B cell (primary cell): ENCODE measurements around the gene FXYD2. TPM values are rescaled to one million over a fixed set of nuclear protein-coding genes. Genes with fewer than 3 reads are reported as not detected.

ENCODE experiments used
- ATAC-seq: fragments of 200-7000 bp; cut with Tn5 transposase; one replicate; pipeline ENCODE4 v1.10.0; 2021; ENCODE audit warnings: low read depth, mild to moderate bottlenecking, moderate number of reproducible peaks, moderate library complexity
- CTCF ChIA-PET: fragments of 350-600 bp; sonication (Branson Sonifier 250); formaldehyde crosslinking; loops from one replicate; lab custom pipeline; 2021; ENCODE audit warnings: antibody characterized with exemption, inconsistent platforms; lab: Charles Lee
- POLR2A ChIA-PET: fragments of 350-600 bp; sonication (Branson Sonifier 250); formaldehyde crosslinking; loops from one replicate; lab custom pipeline; 2021; ENCODE audit warnings: antibody characterized with exemption; lab: Charles Lee
- DNase-seq: peaks from one replicate; pipeline ENCODE4 v3.0.0; 2013
- H2AFZ ChIP-seq: 2 replicates; pipeline ENCODE4 v1.6.1; 2012; ENCODE audit warnings: mild to moderate bottlenecking, low read depth, low read length; ENCODE audit not compliant: insufficient read depth, poor library complexity, severe bottlenecking
- H3K27ac ChIP-seq, 2 donors: 1 replicate in 1 of 2; 2 replicates in 1 of 2; pipeline ENCODE4 v1.5.1; 2012 to 2013; ENCODE audit warnings: low read length in 2 of 2, mild to moderate bottlenecking in 2 of 2, moderate library complexity in 1 of 2
- H3K27me3 ChIP-seq, 4 experiments: fragments of 200-600 bp in 1 of 4; sonication (generic) in 1 of 4; replicated peaks in 1 of 4; 1 replicate in 2 of 4; 2 replicates in 2 of 4; pipeline versions ENCODE4 v1.6.1 to v1.7.0; 2013 to 2016; ENCODE audit warnings: low read length in 3 of 4, mild to moderate bottlenecking in 2 of 4, mixed read lengths in 1 of 4, moderate library complexity in 1 of 4; ENCODE audit not compliant: insufficient read depth in 4 of 4, control insufficient read depth in 3 of 4; ENCODE audit errors: control extremely low read depth in 1 of 4
- H3K36me3 ChIP-seq, 2 experiments: replicated peaks in 1 of 2; 1 replicate in 1 of 2; 2 replicates in 1 of 2; pipeline versions ENCODE4 v1.6.1 to v1.7.1; 2013; ENCODE audit warnings: low read length in 1 of 2; ENCODE audit not compliant: insufficient read depth in 2 of 2, control insufficient read depth in 1 of 2; ENCODE audit errors: control extremely low read depth in 1 of 2, extremely low read depth in 1 of 2
- H3K4me1 ChIP-seq, 2 donors: fragments of 200-600 bp in 1 of 2; sonication (generic) in 1 of 2; 1 replicate in 1 of 2; 2 replicates in 1 of 2; pipeline versions ENCODE4 v1.5.1 to v1.6.1; 2013 to 2017; ENCODE audit warnings: low read length in 2 of 2; ENCODE audit not compliant: control insufficient read depth in 2 of 2, insufficient read depth in 2 of 2
- H3K4me2 ChIP-seq: replicated peaks from 2 replicates; pipeline ENCODE3; 2012; ENCODE audit warnings: mild to moderate bottlenecking, low read depth, low read length; ENCODE audit not compliant: poor library complexity, severe bottlenecking
- H3K4me3 ChIP-seq, 5 experiments: fragments of 200-600 bp in 1 of 5; sonication (generic) in 1 of 5; 1 replicate in 3 of 5; 2 replicates in 2 of 5; pipeline versions ENCODE4 v1.5.1 to v1.7.0; 2011 to 2016; ENCODE audit warnings: low read length in 4 of 5, mild to moderate bottlenecking in 4 of 5, low read depth in 2 of 5, control low read depth in 1 of 5, moderate library complexity in 1 of 5; ENCODE audit not compliant: insufficient read depth in 1 of 5; ENCODE audit errors: control extremely low read depth in 1 of 5, extremely low read depth in 1 of 5
- H3K79me2 ChIP-seq: fragments of 200-600 bp; sonication (generic); one replicate; pipeline ENCODE4 v1.6.0; 2016; ENCODE audit warnings: low read length; ENCODE audit not compliant: control insufficient read depth, insufficient read depth
- H3K9ac ChIP-seq: fragments of 200-600 bp; sonication (generic); 2 replicates; pipeline ENCODE4 v1.6.1; 2017; ENCODE audit warnings: mild to moderate bottlenecking, low read length, moderate library complexity
- H3K9me3 ChIP-seq, 3 donors: one replicate each; pipeline versions ENCODE4 v1.6.1 to v1.7.1; 2013; ENCODE audit warnings: low read length in 2 of 3; ENCODE audit not compliant: control insufficient read depth in 2 of 3, insufficient read depth in 1 of 3; ENCODE audit errors: control extremely low read depth in 1 of 3
- H4K20me1 ChIP-seq: 2 replicates; pipeline ENCODE4 v1.6.0; 2012; ENCODE audit warnings: mild to moderate bottlenecking, low read length; ENCODE audit not compliant: insufficient read depth, control insufficient read depth, poor library complexity, severe bottlenecking
- H3K27ac Mint-ChIP-seq: one replicate; pipeline ENCODE4 v1.8.0; 2021; ENCODE audit warnings: mixed read lengths
- H3K27me3 Mint-ChIP-seq: one replicate; pipeline ENCODE4 v1.8.0; 2021; ENCODE audit warnings: mixed read lengths
- H3K4me1 Mint-ChIP-seq: one replicate; pipeline ENCODE4 v1.8.0; 2021; ENCODE audit warnings: mixed read lengths
- H3K4me3 Mint-ChIP-seq: one replicate; pipeline ENCODE4 v1.8.0; 2021; ENCODE audit warnings: mixed read lengths
- H3K9me3 Mint-ChIP-seq: one replicate; pipeline ENCODE4 v1.8.0; 2022; ENCODE audit warnings: mixed read lengths; ENCODE audit not compliant: insufficient read depth
- CTCF ChIP-seq: fragments of 200-600 bp; IDR thresholded peaks from one replicate; pipeline ENCODE4 v1.8.0; 2022; ENCODE audit warnings: antibody characterized with exemption, mild to moderate bottlenecking
- EZH2 ChIP-seq: IDR thresholded peaks from 2 replicates; pipeline ENCODE4 v1.6.1; 2012; ENCODE audit warnings: borderline replicate concordance, low read depth, mild to moderate bottlenecking, moderate library complexity, low read length; ENCODE audit not compliant: insufficient read depth, poor library complexity, severe bottlenecking
- WGBS: methylation state at CpG from one replicate; pipeline ENCODE4 v1.1.5; 2013; ENCODE audit warnings: missing lambda C conversion rate; ENCODE audit not compliant: insufficient coverage; 5-methylcytosine and 5-hydroxymethylcytosine counted together
- intact Hi-C: fragments of 100-400 bp; cut with micrococcal nuclease; formaldehyde crosslinking; loops from one replicate; pipeline ENCODE4 v1.10.0; 2022
- polyA plus RNA-seq: library from polyadenylated mRNA; depleted of rRNA; stranded (reverse); fragments of >200 nt; gene quantifications from 2 replicates; pipeline ENCODE4 v1.2.3, GENCODE V29; 2012
- total RNA-seq, 2 donors: library from RNA; stranded (reverse); fragments of 120-200 nt in 1 of 2; gene quantifications; 1 replicate in 1 of 2; 2 replicates in 1 of 2; pipeline versions ENCODE4 v1.2.3 to v1.2.4, GENCODE V29; 2013 to 2022

The FXYD2 gene
- total and polyA plus RNA-seq, 2 donors (not counting 1 experiment from before 2014, with no cell fraction given): 0.61 to 19.5 TPM

- Histone ChIP-seq H3K9ac (no peak overlapping the region), H3K36me3 (no peaks in the 10 kb centered on the region), H4K20me1 (no peaks in the 10 kb centered on the region), H3K9me3 (no peaks in the 10 kb centered on the region), H3K27ac (no peak overlapping the region), H2AFZ (no peak overlapping the region), H3K79me2 (no peaks in the 10 kb centered on the region), H3K27me3 (peaks cover 0 to 2% (median 0%) of the 10 kb centered on the region in 4 experiments), H3K4me2 (no peak overlapping the region), H3K4me1 (peaks cover 0 to 2% of the 10 kb centered on the region in 2 donors), H3K4me3 (no peak overlapping the region)
- intact Hi-C loops: no loop called here
- Mint-ChIP-seq H3K27ac (no peak overlapping the region), H3K4me1 (no peaks in the 10 kb centered on the region), H3K9me3 (no peaks in the 10 kb centered on the region), H3K4me3 (no peak overlapping the region), H3K27me3 (peaks cover 18% of the 10 kb centered on the region)
- POLR2A ChIA-PET: no interaction called here
- no peak for TF ChIP-seq EZH2
- TF ChIP-seq CTCF: no peak
- CTCF ChIA-PET: interaction anchor here (0.7 to 2.6 kb wide), 4 partner anchors 16 to 215 kb away, joined by 3 to 16 read pairs (median 4); no protein-coding TSS in a partner anchor
- 76% methylated on average over 5 of the region's 8 CpGs for WGBS
- no peak for ATAC-seq
- no peak for DNase-seq
Measured at GRCh38 chr11:117838901-117839300, 14.4 kb upstream of the FXYD2 start.

- ChIA-PET CTCF (interaction anchor here (0.9 to 2.6 kb wide), 3 partner anchors 14 to 216 kb away, joined by 3 to 16 read pairs (median 5); no protein-coding TSS in a partner anchor), POLR2A (no interaction called here)
- peaks cover 18% of the 10 kb centered on the region for H3K27me3 Mint-ChIP-seq
- no peaks in the 10 kb centered on the region for H3K36me3 ChIP-seq
- H3K4me3 Mint-ChIP-seq: no peak overlapping the region
- TF ChIP-seq EZH2 (no peak), CTCF (no peak)
- H3K4me2 ChIP-seq: no peak overlapping the region
- H3K9ac ChIP-seq: no peak overlapping the region
- H3K4me1 ChIP-seq: no peaks in the 10 kb centered on the region
- no peak overlapping the region for H3K4me3 ChIP-seq
- no peaks in the 10 kb centered on the region for H3K79me2 ChIP-seq
- ATAC-seq: no peak
- 96% methylated on average over 3 of the region's 8 CpGs for WGBS
- intact Hi-C loops: no loop called here
- no peak overlapping the region for H3K27ac ChIP-seq
- no peaks in the 10 kb centered on the region for H4K20me1 ChIP-seq
- no peak overlapping the region for H2AFZ ChIP-seq
- H3K4me1 Mint-ChIP-seq: no peaks in the 10 kb centered on the region
- no peaks in the 10 kb centered on the region for H3K9me3 ChIP-seq
- no peak for DNase-seq
- H3K27me3 ChIP-seq: peaks cover 0 to 7% (median 0%) of the 10 kb centered on the region in 4 experiments
- no peaks in the 10 kb centered on the region for H3K9me3 Mint-ChIP-seq
- no peak overlapping the region for H3K27ac Mint-ChIP-seq
Measured at GRCh38 chr11:117837791-117838190, 13.2 kb upstream of the FXYD2 start.
